ENCODE results near the gene CRYBG1.
"Not testable (repeated sequence)": the region's sequence is repeated elsewhere in the genome, so short reads cannot be mapped to it uniquely, and the experiment has no call there.

CRYBG1 gene

GRCh38 chr6:106588937-106589336, 228.4 kb downstream of the CRYBG1 start:
- H3K36me3 Mint-ChIP-seq: peaks cover 18% of the 10 kb centered on the region
- not testable (repeated sequence) for H3K27me3 Mint-ChIP-seq; H3K4me3 Mint-ChIP-seq; H3K27ac Mint-ChIP-seq; H3K9me3 Mint-ChIP-seq (ENCODE audit: low read depth); H3K4me1 Mint-ChIP-seq (ENCODE audit: low read depth)

GRCh38 chr6:106591111-106591825, 230.8 kb downstream of the CRYBG1 start:
- Mint-ChIP-seq H3K27ac (no peak overlapping the region), H3K9me3 (ENCODE audit: low read depth) (no peaks in the 10 kb centered on the region), H3K4me3 (no peak overlapping the region), H3K4me1 (ENCODE audit: low read depth) (no peaks in the 10 kb centered on the region), H3K36me3 (peaks cover 16% of the 10 kb centered on the region), H3K27me3 (no peaks in the 10 kb centered on the region)

- H3K36me3 Mint-ChIP-seq: peaks cover 19% of the 10 kb centered on the region
These were observed 238.9 kb downstream of the CRYBG1 start for GRCh38 chr6:106599440-106599839.

DNA sequence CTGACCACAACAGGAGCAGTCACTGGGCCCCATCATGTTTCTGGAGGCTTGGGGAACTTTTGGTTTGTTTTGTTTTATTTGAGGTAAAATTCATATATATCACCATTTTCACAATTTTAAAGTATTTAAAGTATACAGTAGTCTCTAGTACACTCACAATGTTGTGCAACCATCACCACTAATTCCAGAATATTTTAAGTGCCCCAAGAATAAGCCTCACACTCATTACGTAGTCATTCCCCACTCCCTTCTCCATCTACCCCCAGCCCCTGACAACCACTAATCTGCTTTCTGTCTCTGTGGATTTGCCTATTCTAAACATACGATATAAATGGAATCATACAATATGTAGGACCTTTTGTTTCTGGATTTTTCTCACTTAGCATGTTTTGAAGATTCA, 239.8 kb downstream of the CRYBG1 start:
- Mint-ChIP-seq H3K9me3 (ENCODE audit: low read depth) (no peaks in the 10 kb centered on the region), H3K36me3 (peaks cover 24% of the 10 kb centered on the region), H3K27ac (no peak overlapping the region), H3K27me3 (no peaks in the 10 kb centered on the region), H3K4me3 (no peak overlapping the region), H3K4me1 (ENCODE audit: low read depth) (no peaks in the 10 kb centered on the region)

More at GRCh38 chr6:106599440-106599839, 238.9 kb downstream of the CRYBG1 start:
- H3K9me3 Mint-ChIP-seq (ENCODE audit: low read depth): no peaks in the 10 kb centered on the region
- no peak overlapping the region for H3K4me3 Mint-ChIP-seq
- H3K27ac Mint-ChIP-seq: no peak overlapping the region
- no peaks in the 10 kb centered on the region for H3K4me1 Mint-ChIP-seq (ENCODE audit: low read depth)
- H3K27me3 Mint-ChIP-seq: no peaks in the 10 kb centered on the region

DNA sequence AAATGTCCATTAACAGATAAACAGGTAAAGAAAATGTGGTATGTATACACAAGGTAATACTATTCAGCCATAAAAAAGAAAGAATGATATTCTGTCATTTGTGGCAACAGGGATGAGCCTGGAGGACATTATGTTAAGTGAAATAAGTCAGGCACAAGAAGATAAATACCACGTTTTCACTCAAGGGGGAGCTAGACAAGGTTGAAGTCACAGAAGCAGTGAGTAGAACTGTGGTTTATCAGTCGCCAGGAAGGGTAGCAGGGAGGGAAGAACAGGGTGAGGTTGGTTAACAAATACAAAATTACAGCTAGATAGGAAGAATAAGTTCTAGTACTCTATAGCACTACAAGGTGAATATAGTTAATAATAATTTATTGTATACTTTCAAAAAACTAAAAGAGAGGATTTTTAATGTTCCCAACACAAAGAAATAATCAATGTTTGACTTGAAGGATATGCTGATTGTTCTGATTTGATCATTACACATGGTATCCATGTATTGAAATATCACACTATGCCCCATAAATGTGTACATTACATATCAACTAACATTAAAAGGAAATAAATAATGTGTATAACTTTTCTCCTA, 247.7 kb downstream of the CRYBG1 start:
- peaks cover 9% of the 10 kb centered on the region for H3K4me1 Mint-ChIP-seq (ENCODE audit: low read depth)
- H3K27me3 Mint-ChIP-seq: no peaks in the 10 kb centered on the region
- no peaks in the 10 kb centered on the region for H3K9me3 Mint-ChIP-seq (ENCODE audit: low read depth)
- H3K4me3 Mint-ChIP-seq: no peak overlapping the region
- no peak overlapping the region for H3K27ac Mint-ChIP-seq
- H3K36me3 Mint-ChIP-seq: peaks cover 25% of the 10 kb centered on the region

GRCh38 chr6:106609699-106610098, 249.2 kb downstream of the CRYBG1 start:
- Mint-ChIP-seq H3K36me3 (peaks cover 18% of the 10 kb centered on the region), H3K4me3 (no peak overlapping the region), H3K27ac (no peak overlapping the region), H3K9me3 (ENCODE audit: low read depth) (no peaks in the 10 kb centered on the region), H3K4me1 (ENCODE audit: low read depth) (peaks cover 10% of the 10 kb centered on the region), H3K27me3 (no peaks in the 10 kb centered on the region)

DNA sequence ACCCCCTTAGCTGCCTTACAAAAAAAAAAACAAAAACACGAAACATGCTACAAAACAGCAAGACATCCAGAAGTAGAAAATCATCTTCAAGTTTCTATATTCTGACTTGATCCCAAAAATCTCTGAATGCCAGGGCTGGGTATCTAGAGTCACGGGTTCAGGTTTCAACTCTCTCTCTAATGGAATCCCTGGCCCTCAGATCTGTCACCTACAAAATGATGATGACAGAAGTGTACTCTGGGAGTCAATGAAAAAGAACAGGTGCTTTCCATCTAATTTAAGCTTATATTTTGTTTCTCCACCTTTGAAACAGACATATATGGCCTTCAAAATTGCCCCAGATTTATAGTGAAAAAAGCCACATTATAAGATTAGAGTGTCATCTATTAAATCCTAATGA, 250.5 kb downstream of the CRYBG1 start:
- Mint-ChIP-seq H3K27ac (no peak overlapping the region), H3K27me3 (no peaks in the 10 kb centered on the region), H3K4me3 (no peak overlapping the region), H3K4me1 (ENCODE audit: low read depth) (peaks cover 10% of the 10 kb centered on the region), H3K36me3 (peaks cover 15% of the 10 kb centered on the region), H3K9me3 (ENCODE audit: low read depth) (no peaks in the 10 kb centered on the region)

GRCh38 chr6:106612671-106613416, 252.3 kb downstream of the CRYBG1 start:
- Mint-ChIP-seq H3K27me3 (no peaks in the 10 kb centered on the region), H3K9me3 (ENCODE audit: low read depth) (no peaks in the 10 kb centered on the region), H3K36me3 (peaks cover 13% of the 10 kb centered on the region), H3K4me1 (ENCODE audit: low read depth) (peaks cover 10% of the 10 kb centered on the region), H3K27ac (peak overlapping the region; percentile 25), H3K4me3 (no peak overlapping the region)

GRCh38 chr6:106613590-106613989, 253.1 kb downstream of the CRYBG1 start:
- H3K4me1 Mint-ChIP-seq (ENCODE audit: low read depth): peaks cover 8% of the 10 kb centered on the region
- H3K9me3 Mint-ChIP-seq (ENCODE audit: low read depth): no peaks in the 10 kb centered on the region
- no peak overlapping the region for H3K4me3 Mint-ChIP-seq
- no peaks in the 10 kb centered on the region for H3K27me3 Mint-ChIP-seq
- H3K36me3 Mint-ChIP-seq: peaks cover 9% of the 10 kb centered on the region
- H3K27ac Mint-ChIP-seq: no peak overlapping the region

DNA sequence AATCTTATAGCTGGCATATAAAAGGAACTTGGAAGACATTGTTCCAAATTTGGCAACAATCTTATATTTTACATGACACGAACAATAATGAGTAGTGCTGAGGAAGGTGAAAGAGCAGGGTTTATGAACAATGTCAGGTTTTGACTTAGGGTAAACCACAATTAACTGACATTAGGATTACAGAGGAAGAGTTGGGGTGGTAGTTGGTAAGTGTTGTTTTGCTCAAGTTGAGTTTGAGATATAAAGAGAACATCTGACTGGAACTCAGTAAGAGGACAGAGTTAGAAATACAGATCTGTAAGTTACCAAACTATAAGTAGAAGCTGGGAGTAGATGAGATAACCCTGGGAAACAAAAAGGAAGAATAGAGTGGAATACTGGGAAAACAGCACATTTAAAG, 253.6 kb downstream of the CRYBG1 start:
- no peak overlapping the region for H3K27ac Mint-ChIP-seq
- no peak overlapping the region for H3K4me3 Mint-ChIP-seq
- no peaks in the 10 kb centered on the region for H3K27me3 Mint-ChIP-seq
- peaks cover 8% of the 10 kb centered on the region for H3K4me1 Mint-ChIP-seq (ENCODE audit: low read depth)
- peaks cover 13% of the 10 kb centered on the region for H3K36me3 Mint-ChIP-seq
- no peaks in the 10 kb centered on the region for H3K9me3 Mint-ChIP-seq (ENCODE audit: low read depth)

GRCh38 chr6:106614592-106615257, 254.2 kb downstream of the CRYBG1 start:
- H3K36me3 Mint-ChIP-seq: peaks cover 12% of the 10 kb centered on the region
- H3K9me3 Mint-ChIP-seq (ENCODE audit: low read depth): no peaks in the 10 kb centered on the region
- H3K4me3 Mint-ChIP-seq: no peak overlapping the region
- H3K27ac Mint-ChIP-seq: no peak overlapping the region
- H3K4me1 Mint-ChIP-seq (ENCODE audit: low read depth): peaks cover 8% of the 10 kb centered on the region
- no peaks in the 10 kb centered on the region for H3K27me3 Mint-ChIP-seq

DNA sequence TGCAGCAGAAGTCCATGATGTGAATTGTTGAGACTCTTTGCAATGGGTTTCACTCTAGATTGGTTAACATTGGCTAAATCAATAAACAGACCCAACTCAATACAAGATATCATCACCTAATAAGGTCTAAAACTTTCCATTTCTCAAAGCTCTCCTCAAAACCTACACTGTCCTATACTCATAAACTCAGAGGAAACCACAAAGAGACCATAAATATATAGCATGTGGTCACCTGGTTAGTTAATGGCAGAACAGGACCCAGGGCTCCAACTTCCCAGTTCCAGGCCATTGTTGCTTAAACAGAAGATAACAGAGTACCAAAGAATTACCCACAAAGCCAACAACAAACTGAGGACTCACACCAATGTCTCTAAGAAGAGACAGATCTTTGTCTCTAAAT, 256.8 kb downstream of the CRYBG1 start:
- H3K4me1 Mint-ChIP-seq (ENCODE audit: low read depth): peaks cover 8% of the 10 kb centered on the region
- peaks cover 12% of the 10 kb centered on the region for H3K36me3 Mint-ChIP-seq
- no peak overlapping the region for H3K27ac Mint-ChIP-seq
- H3K4me3 Mint-ChIP-seq: no peak overlapping the region
- H3K9me3 Mint-ChIP-seq (ENCODE audit: low read depth): no peaks in the 10 kb centered on the region
- no peaks in the 10 kb centered on the region for H3K27me3 Mint-ChIP-seq

- Mint-ChIP-seq H3K4me3 (no peak overlapping the region), H3K4me1 (ENCODE audit: low read depth) (peaks cover 4% of the 10 kb centered on the region), H3K27me3 (no peaks in the 10 kb centered on the region), H3K36me3 (peaks cover 17% of the 10 kb centered on the region), H3K9me3 (ENCODE audit: low read depth) (no peaks in the 10 kb centered on the region), H3K27ac (no peak overlapping the region)
These were observed 257.3 kb downstream of the CRYBG1 start for GRCh38 chr6:106617857-106618256.

DNA sequence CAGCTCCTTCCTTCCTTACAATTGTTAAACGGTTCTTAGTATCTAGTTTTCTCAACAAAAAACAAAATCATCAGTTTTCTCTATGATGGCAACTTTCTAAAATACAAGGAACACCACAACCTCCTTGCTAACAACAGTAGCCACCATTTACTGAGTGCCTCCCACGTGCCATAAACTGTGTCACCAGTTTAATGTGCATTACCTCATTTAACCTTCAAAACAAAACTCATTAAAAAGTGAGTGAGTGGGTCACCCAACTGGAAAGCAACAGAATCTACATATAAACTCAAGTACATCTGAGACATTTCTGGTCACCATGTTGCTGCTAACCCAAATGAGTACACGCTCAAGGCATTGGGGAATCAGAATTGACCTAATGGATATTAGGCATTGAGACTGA, 257.8 kb downstream of the CRYBG1 start:
- H3K4me3 Mint-ChIP-seq: no peak overlapping the region
- H3K4me1 Mint-ChIP-seq (ENCODE audit: low read depth): no peaks in the 10 kb centered on the region
- peaks cover 13% of the 10 kb centered on the region for H3K36me3 Mint-ChIP-seq
- no peaks in the 10 kb centered on the region for H3K27me3 Mint-ChIP-seq
- H3K27ac Mint-ChIP-seq: no peak overlapping the region
- H3K9me3 Mint-ChIP-seq (ENCODE audit: low read depth): no peaks in the 10 kb centered on the region

DNA sequence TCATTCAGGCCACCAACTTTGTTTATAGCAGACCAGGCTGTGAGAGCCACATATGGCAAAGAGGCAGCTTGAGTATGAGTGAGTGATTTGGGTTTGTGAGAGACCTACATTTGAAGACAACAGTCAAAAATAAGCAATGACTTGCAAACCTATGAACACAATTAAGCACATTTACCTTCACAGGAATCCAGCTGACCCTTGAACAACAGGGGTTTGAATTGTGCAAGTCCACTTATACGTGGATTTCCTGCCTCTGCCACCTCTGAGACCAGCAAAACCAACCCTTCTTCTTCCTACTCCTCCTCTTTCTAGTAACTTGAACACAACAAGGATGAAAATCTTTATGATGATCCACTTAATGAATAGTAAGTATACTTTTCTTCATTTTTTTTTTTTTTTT, 258.7 kb downstream of the CRYBG1 start:
- Mint-ChIP-seq H3K27ac (no peak overlapping the region), H3K4me3 (no peak overlapping the region), H3K27me3 (no peaks in the 10 kb centered on the region), H3K4me1 (ENCODE audit: low read depth) (no peaks in the 10 kb centered on the region), H3K9me3 (ENCODE audit: low read depth) (no peaks in the 10 kb centered on the region), H3K36me3 (peaks cover 13% of the 10 kb centered on the region)

Data from activated naive CD8-positive, alpha-beta T cell (primary cell).